ENCODE results near the gene PLPP1. TPM values are rescaled to one million over a fixed set of nuclear protein-coding genes. Genes with fewer than 3 reads are reported as not detected.

PLPP1 gene
- total RNA-seq = 1 to 10 TPM; 7.9 to 8.2 TPM

DNA sequence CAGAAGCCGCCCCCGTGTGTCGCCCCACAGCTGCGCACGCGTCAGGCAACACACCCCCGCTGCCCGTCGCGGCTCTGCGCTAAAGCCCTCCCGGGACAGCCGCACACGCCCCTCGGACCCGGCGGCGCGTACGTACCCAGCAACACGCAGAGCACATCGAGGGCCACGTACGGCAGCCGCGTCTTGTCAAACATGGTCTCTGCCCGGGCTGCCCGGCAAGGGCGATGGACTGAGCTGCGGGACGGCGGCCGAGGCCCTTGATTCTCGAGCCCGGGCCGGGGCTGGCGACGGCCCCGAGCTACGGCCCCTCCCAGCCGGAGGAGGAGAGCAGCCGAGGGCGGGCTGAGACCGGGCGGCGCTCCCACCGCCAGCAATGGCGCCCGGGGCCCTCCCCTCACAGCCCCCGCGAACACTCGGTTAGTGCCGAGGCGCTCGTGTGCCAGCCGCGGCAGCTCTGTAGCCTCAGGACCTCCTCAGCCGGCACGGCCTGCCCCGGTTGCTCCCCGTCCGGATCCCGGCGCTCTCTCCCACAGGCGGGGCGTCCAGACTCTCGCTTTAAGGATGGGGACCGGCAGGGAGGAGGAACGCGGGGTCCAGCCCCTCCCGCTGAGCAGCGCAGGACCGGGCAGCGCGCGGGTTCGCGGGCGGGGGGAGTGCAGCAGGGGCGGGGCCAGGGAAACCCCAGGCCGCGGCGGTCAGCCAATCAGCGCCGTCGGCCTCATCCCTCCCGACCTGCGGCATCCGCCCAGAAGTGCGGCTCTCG lies at the start of gene PLPP1:
TSS of gene PLPP1 (minus strand) at position 529 of the 763 bp plus-strand sequence. CDS start at position 194, 335 bp downstream.
- peak; percentile 89 for ATAC-seq
- ChIA-PET CTCF (no interaction called here), POLR2A (no interaction called here)
- H3K27me3 Mint-ChIP-seq = no peaks in the 10 kb centered on the region
- no peaks in the 10 kb centered on the region for H3K36me3 Mint-ChIP-seq (ENCODE audit: low read depth)
- intact Hi-C loops (cut with DNase I, micrococcal nuclease) = loop anchor here (1.0 to 10.0 kb wide), 9 partner anchors 97 to 1280 kb away; partner anchors contain the start of genes CDC20B (in 1 of the 2), DHX29 (in 1 of the 2), MAP3K1 (in 1 of the 2) and MCIDAS (in 1 of the 2)
- peak within 1 kb of the TSS; percentile 79 for H3K4me3 Mint-ChIP-seq
- peak; percentile 91 for DNase-seq
- no peaks in the 10 kb centered on the region for H3K9me3 Mint-ChIP-seq (ENCODE audit: low read depth)
- H3K4me1 Mint-ChIP-seq = peaks cover 27% of the 10 kb centered on the region
- peak within 1 kb of the TSS; percentile 88 for H3K27ac Mint-ChIP-seq

DNA sequence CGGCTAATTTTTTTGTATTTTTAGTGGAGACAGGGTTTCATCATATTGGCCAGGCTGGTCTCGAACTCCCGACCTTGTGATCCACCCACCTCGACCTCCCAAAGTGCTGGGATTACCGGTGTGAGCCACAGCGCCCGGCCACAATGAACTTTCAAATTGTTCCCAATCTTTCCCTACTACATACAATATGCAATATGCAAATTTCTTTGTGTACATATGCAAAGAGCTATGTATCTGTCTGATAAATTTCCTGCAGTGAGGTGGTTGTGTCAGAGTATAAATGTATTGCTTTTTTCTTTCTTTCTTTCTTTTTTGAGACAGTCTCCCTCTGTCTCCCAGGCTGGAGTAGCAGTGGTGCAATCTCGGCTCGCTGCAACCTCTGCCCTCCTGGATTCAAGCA lies 48.8 kb upstream of the PLPP1 start:
- intact Hi-C loops (cut with DNase I, micrococcal nuclease) = loop anchor here in 1 of 2 experiments (10.0 kb wide), 1 partner anchor 1961 kb away; no protein-coding TSS in a partner anchor
- DNase-seq (no peak), ATAC-seq (no peak)
- Mint-ChIP-seq H3K4me3 (no peak overlapping the region), H3K27me3 (no peaks in the 10 kb centered on the region), H3K27ac (no peak overlapping the region), H3K9me3 (ENCODE audit: low read depth) (no peaks in the 10 kb centered on the region), H3K4me1 (peaks cover 15% of the 10 kb centered on the region), H3K36me3 (ENCODE audit: low read depth) (no peaks in the 10 kb centered on the region)
- ChIA-PET POLR2A (no interaction called here), CTCF (interaction anchor here (0.8 kb wide), 1 partner anchor 108 kb away, joined by 3 read pairs; no protein-coding TSS in a partner anchor)

DNA sequence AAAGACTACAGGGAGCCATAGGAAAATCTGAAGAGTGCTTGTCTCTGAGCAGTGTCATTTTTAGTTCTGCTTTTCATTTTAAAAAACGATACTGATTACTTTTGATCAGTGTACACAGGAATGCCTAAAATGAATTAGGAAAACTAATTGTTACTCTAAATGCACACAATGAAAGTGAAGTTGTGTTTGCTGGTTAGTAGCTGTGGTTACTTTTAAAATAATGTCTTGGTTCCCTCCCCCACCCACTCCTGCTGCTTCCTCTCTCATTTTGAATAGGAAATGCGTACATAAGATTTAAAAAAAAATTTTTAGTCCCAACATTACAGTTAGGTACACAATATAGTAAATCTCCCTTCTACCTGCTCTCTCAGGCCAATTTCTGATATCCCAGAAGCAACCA lies 47.5 kb upstream of the PLPP1 start:
- DNase-seq (peak; percentile 41), ATAC-seq (peak; percentile 49)
- intact Hi-C loops (cut with DNase I, micrococcal nuclease) = loop anchor here in 1 of 2 experiments (10.0 kb wide), 1 partner anchor 1963 kb away; no protein-coding TSS in a partner anchor
- Mint-ChIP-seq H3K27me3 (no peaks in the 10 kb centered on the region), H3K27ac (no peak overlapping the region), H3K36me3 (ENCODE audit: low read depth) (no peaks in the 10 kb centered on the region), H3K4me3 (no peak overlapping the region), H3K4me1 (peaks cover 18% of the 10 kb centered on the region), H3K9me3 (ENCODE audit: low read depth) (no peaks in the 10 kb centered on the region)
- ChIA-PET POLR2A (no interaction called here), CTCF (no interaction called here)

DNA sequence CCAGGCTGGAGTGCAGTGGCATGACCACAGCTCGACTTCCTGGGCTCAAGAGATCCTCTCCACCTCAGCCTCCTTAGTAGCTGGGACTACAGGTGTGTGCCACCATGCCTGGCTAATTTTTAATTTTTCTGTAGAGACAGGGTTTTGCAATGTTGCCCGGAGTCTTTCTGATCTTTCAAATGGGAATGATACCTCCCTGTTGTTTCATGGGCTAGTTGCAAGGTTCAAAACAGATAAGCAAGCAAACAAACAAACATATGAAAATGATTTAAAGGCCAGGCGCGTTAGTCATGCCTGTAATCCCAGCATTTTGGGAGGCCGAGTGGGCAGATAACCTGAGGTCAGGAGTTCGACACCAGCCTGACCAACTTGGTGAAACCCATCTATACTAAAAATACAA lies 45.3 kb upstream of the PLPP1 start:
- Mint-ChIP-seq H3K27me3 (no peaks in the 10 kb centered on the region), H3K36me3 (ENCODE audit: low read depth) (no peaks in the 10 kb centered on the region), H3K4me3 (no peak overlapping the region), H3K4me1 (peaks cover 25% of the 10 kb centered on the region), H3K9me3 (ENCODE audit: low read depth) (no peaks in the 10 kb centered on the region), H3K27ac (no peak overlapping the region)
- DNase-seq (no peak), ATAC-seq (no peak)
- ChIA-PET CTCF (interaction anchor here (1.0 to 1.5 kb wide), 3 partner anchors 14 to 40 kb away, joined by 3 read pairs; no protein-coding TSS in a partner anchor), POLR2A (interaction anchor here (0.6 kb wide), 1 partner anchor 219 kb away, joined by 9 read pairs; no protein-coding TSS in a partner anchor)
- intact Hi-C loops (cut with DNase I, micrococcal nuclease) = loop anchor here in 1 of 2 experiments (10.0 kb wide), 1 partner anchor 1965 kb away; no protein-coding TSS in a partner anchor

DNA sequence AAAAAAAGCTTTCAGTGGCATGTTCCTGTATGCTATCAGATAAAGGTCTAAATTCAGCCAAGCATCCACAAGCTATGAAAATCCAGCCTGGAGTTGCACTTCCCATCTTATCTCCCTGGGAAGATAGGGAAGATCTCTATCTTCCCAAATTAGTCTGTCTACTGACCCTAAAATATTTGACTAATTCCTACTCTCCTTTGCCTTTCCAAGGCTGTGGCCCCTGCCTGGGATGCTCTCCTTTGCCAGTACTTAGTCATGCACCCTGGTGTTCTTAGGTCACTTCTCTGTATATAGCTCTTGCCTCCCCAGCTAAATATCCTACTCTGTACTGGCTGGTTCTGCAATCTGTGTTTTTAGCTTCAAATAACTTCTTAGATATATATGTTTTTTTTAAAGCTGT lies 44.0 kb upstream of the PLPP1 start:
- H3K4me3 Mint-ChIP-seq = no peak overlapping the region
- no peaks in the 10 kb centered on the region for H3K9me3 Mint-ChIP-seq (ENCODE audit: low read depth)
- no peak overlapping the region for H3K27ac Mint-ChIP-seq
- no peak for ATAC-seq
- ChIA-PET CTCF (interaction anchor here (0.6 to 1.5 kb wide), 4 partner anchors 11 to 274 kb away, joined by 3 read pairs; no protein-coding TSS in a partner anchor), POLR2A (interaction anchor here (0.6 kb wide), 2 partner anchors 9 to 37 kb away, joined by 3 read pairs; no protein-coding TSS in a partner anchor)
- H3K27me3 Mint-ChIP-seq = no peaks in the 10 kb centered on the region
- no peak for DNase-seq
- H3K36me3 Mint-ChIP-seq (ENCODE audit: low read depth) = no peaks in the 10 kb centered on the region
- intact Hi-C loops (cut with DNase I, micrococcal nuclease) = no loop called here
- H3K4me1 Mint-ChIP-seq = peaks cover 25% of the 10 kb centered on the region

DNA sequence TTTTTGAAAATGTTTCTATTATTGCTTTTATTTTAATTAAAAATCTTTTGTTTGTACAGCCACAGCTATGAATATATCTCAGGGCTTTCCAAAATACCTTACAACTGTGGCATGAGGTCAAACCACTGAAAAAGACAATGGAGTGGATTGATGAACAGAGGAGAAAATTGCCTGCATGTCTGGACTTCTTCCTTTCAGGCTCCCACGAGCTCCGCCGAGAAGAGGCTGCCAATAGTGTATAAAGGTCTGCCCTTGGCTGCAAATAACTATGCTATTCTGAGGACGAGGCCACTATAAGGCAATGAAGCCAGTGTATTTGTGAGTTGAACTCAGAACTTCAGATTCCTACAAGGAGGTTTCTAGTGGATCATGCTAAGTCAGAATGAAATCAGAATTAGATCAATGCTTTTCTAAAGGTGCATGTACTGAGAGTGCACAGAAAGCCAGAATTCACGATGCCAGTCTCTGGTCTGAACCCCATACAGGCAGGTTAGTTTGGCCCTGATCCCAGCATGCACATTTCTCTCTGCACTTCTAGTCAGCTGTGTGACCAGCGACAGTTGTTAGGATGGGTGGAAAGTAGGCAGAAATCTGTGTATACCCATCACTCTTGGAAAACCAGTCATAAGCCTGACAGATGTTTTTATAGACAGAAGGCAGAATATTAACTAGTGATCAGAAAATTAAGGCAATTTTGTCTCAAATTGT lies 42.7 kb upstream of the PLPP1 start:
- no peaks in the 10 kb centered on the region for H3K9me3 Mint-ChIP-seq (ENCODE audit: low read depth)
- ATAC-seq = no peak
- H3K27me3 Mint-ChIP-seq = no peaks in the 10 kb centered on the region
- DNase-seq = no peak
- ChIA-PET POLR2A (no interaction called here), CTCF (no interaction called here)
- no peaks in the 10 kb centered on the region for H3K36me3 Mint-ChIP-seq (ENCODE audit: low read depth)
- intact Hi-C loops (cut with DNase I, micrococcal nuclease) = loop anchor here in 1 of 2 experiments (2.0 kb wide), 1 partner anchor 13 kb away; no protein-coding TSS in a partner anchor
- no peak overlapping the region for H3K27ac Mint-ChIP-seq
- no peak overlapping the region for H3K4me3 Mint-ChIP-seq
- H3K4me1 Mint-ChIP-seq = peaks cover 21% of the 10 kb centered on the region

DNA sequence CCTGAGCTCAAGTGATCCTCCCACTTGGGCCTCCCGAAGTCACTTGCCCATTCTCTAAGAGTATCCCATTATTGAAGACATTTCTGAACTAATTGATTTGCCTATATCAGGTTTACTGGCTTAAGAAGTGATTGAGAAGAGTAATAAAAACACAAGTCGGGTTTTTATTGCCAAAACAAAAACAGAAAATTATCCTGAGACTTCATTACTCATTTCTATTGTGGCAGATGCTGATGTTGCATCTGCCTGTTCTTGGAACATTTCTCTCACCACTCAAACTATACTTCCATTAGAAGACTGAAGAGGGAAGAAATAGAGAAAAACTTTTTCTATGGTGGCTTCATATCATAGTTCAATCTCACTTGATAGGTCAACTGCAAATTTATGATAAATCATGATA lies 41.9 kb upstream of the PLPP1 start:
- no peaks in the 10 kb centered on the region for H3K9me3 Mint-ChIP-seq (ENCODE audit: low read depth)
- CTCF ChIA-PET = no interaction called here
- H3K27me3 Mint-ChIP-seq = no peaks in the 10 kb centered on the region
- no peak overlapping the region for H3K4me3 Mint-ChIP-seq
- ATAC-seq (no peak), DNase-seq (no peak)
- no peaks in the 10 kb centered on the region for H3K36me3 Mint-ChIP-seq (ENCODE audit: low read depth)
- peaks cover 15% of the 10 kb centered on the region for H3K4me1 Mint-ChIP-seq
- POLR2A ChIA-PET = no interaction called here
- intact Hi-C loops (cut with DNase I, micrococcal nuclease) = loop anchor here in 1 of 2 experiments (2.0 kb wide), 1 partner anchor 14 kb away; no protein-coding TSS in a partner anchor
- H3K27ac Mint-ChIP-seq = no peak overlapping the region

DNA sequence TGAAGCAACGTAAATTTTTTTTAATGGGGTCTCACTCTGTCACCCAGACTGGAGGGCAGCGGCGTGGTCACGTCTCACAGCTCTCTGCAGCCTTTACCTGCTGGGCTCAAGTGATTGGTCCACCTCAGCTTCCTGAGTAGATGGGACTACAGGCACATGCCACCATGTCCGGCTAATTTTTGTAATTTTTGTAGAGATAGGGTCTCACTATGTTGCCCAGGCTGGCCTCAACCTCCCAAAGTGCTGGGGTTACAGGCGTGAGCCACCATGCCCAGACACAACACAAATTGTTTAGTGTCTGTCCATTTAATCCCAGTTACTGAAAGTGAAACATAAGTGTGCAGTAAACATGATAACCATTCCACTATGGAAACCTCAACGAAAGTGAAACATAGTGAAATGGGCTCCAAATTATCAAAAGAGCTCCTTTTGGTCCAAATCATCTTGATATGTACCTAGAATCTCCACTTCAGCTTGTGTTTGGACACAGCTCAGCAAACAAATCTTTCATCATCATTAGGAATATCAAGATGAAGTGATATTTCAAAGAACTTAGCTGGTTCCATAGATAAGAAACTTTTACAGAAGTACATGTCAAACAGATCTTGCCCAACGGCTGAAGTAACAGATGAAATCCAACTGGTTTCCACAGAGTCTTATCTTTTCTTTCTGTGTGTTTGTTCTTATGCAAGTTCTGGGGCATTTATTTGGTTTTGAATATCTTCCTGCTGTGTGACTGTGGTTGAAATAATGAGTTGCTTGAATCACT lies 41.2 kb upstream of the PLPP1 start:
- CTCF ChIA-PET = no interaction called here
- Mint-ChIP-seq H3K9me3 (ENCODE audit: low read depth) (no peaks in the 10 kb centered on the region), H3K36me3 (ENCODE audit: low read depth) (no peaks in the 10 kb centered on the region), H3K4me1 (peaks cover 12% of the 10 kb centered on the region), H3K27me3 (no peaks in the 10 kb centered on the region), H3K4me3 (no peak overlapping the region), H3K27ac (no peak overlapping the region)
- intact Hi-C loops (cut with DNase I, micrococcal nuclease) = loop anchor here in 1 of 2 experiments (2.0 kb wide), 1 partner anchor 15 kb away; no protein-coding TSS in a partner anchor
- POLR2A ChIA-PET = no interaction called here
- DNase-seq (no peak), ATAC-seq (no peak)

DNA sequence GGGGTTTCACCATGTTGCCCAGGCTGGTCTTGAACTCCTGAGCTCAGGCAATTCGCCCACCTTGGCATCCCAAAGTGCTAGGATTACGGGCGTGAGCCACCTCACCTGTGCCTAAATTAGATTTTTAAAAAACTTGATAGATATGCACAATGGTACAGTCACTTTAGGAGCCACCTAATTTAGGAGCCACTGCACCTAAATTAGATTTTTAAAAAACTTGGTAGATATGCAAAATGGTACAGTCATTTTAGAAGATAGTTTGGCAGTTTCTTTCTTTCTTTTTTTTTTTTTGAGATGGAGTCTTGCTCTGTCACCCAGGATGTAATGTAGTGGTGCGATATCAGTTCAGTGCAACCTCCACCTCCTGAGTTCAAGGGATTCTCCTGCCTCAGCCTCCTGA lies 37.8 kb upstream of the PLPP1 start:
- no peaks in the 10 kb centered on the region for H3K27me3 Mint-ChIP-seq
- intact Hi-C loops (cut with DNase I, micrococcal nuclease) = no loop called here
- no peak for DNase-seq
- ATAC-seq = no peak
- CTCF ChIA-PET = no interaction called here
- H3K27ac Mint-ChIP-seq = no peak overlapping the region
- no peaks in the 10 kb centered on the region for H3K9me3 Mint-ChIP-seq (ENCODE audit: low read depth)
- no peak overlapping the region for H3K4me3 Mint-ChIP-seq
- POLR2A ChIA-PET = no interaction called here
- no peaks in the 10 kb centered on the region for H3K36me3 Mint-ChIP-seq (ENCODE audit: low read depth)
- peaks cover 10% of the 10 kb centered on the region for H3K4me1 Mint-ChIP-seq

DNA sequence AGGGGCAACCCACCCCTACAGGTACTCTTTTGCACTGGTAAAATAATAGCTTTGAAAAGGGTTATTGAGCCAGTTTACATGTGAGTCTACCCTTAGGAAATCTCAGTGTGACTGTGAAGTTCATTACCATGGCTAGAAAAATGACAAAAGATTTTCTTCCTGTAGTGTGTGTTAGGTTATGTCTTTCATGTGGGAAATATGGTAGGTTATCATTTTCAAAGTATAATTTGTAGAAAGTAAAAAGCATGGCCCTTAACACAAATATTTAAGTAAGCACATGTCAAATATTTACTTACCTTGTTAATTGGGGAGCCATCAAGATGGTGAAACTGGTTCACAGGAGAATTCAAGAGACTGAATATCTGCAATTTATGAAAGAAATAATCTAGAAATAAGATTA lies 37.3 kb upstream of the PLPP1 start:
- Mint-ChIP-seq H3K27ac (no peak overlapping the region), H3K9me3 (ENCODE audit: low read depth) (no peaks in the 10 kb centered on the region), H3K4me1 (peaks cover 7% of the 10 kb centered on the region), H3K27me3 (no peaks in the 10 kb centered on the region), H3K4me3 (no peak overlapping the region), H3K36me3 (ENCODE audit: low read depth) (no peaks in the 10 kb centered on the region)
- intact Hi-C loops (cut with DNase I, micrococcal nuclease) = no loop called here
- ATAC-seq (no peak), DNase-seq (no peak)
- POLR2A ChIA-PET = no interaction called here
- CTCF ChIA-PET = no interaction called here

DNA sequence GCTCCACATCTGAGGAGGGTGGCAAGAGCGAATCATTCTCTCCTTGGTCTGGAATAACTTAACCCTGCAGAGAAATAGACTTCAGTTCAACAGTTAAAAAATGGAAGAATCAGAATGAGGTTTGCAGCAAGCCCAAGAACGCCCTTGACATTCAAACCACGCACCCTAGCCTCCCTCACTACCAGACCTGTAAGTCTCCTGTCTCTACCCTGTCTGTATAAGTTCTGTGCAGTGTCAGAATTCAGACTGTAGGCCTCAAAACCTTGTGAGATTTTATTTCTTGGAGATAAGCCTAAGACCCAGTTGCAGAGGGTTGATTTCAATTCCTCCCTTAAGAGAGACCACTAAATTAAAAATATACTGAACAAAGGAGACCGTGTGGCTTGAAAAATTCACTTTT lies 35.8 kb upstream of the PLPP1 start:
- ChIA-PET POLR2A (interaction anchor here (0.7 kb wide), 1 partner anchor 9 kb away, joined by 3 read pairs; no protein-coding TSS in a partner anchor), CTCF (no interaction called here)
- ATAC-seq (no peak), DNase-seq (no peak)
- no peaks in the 10 kb centered on the region for H3K36me3 Mint-ChIP-seq (ENCODE audit: low read depth)
- H3K27me3 Mint-ChIP-seq = no peaks in the 10 kb centered on the region
- H3K27ac Mint-ChIP-seq = no peak overlapping the region
- intact Hi-C loops (cut with DNase I, micrococcal nuclease) = no loop called here
- no peak overlapping the region for H3K4me3 Mint-ChIP-seq
- H3K9me3 Mint-ChIP-seq (ENCODE audit: low read depth) = no peaks in the 10 kb centered on the region
- H3K4me1 Mint-ChIP-seq = no peaks in the 10 kb centered on the region

All from activated CD4-positive, alpha-beta T cell treated with anti-CD3 and anti-CD28 coated beads for 36 hours (primary cell).